Vagina (tissue), 2 donors: ENCODE results near the gene RIIAD1.

Experiments used
- CTCF ChIP-seq, 3 experiments: fragments of 450-650 bp in 2 of 3; fragments of 200-600 bp in 1 of 3; sonication (generic) in 1 of 3; IDR thresholded peaks; one replicate each; pipeline ENCODE4 v1.5.1; 2017 to 2019; ENCODE audit warnings: antibody characterized with exemption in 3 of 3, mild to moderate bottlenecking in 2 of 3, moderate library complexity in 2 of 3
- POLR2A ChIP-seq, 2 donors: fragments of 450-650 bp; IDR thresholded peaks; one replicate each; pipeline ENCODE4 v1.6.1; 2017; ENCODE audit warnings: antibody characterized with exemption in 2 of 2, mild to moderate bottlenecking in 2 of 2, moderate library complexity in 2 of 2

- TF ChIP-seq CTCF (IDR thresholded peaks at IDR 0.05) = no peak
- TF ChIP-seq POLR2A (IDR thresholded peaks at IDR 0.05) = no peak
These were observed 6.2 kb upstream of the RIIAD1 start for GRCh38 chr1:151714820-151715725.
